ENCODE data around the gene THADA.

The THADA gene

DNA sequence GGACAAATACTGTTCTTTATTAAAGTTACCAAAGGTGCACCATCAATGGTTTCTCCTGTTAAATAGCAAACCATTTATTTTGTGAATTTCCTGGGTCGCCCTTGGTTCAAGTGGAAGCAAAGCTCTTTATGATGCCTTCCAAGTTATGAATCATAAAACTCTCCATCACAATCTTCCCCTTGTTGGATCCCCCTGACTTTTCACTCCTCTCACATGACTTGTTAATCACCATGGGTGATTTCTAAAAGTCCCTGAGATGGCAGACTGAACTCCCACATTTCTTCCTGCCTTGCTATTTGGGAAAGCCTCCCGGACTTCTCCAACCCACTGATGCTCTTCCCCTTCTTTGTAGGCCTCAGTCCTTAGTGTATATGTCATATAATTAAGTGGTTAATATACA, 176.0 kb downstream of the THADA start:
- Mint-ChIP-seq H3K4me1 (peaks cover 15% of the 10 kb centered on the region), H3K36me3 (peaks cover 12% of the 10 kb centered on the region), H3K4me3 (no peak overlapping the region), H3K9me3 (no peaks in the 10 kb centered on the region), H3K27ac (no peak overlapping the region)
- DNase-seq (ENCODE audit: low spot score in 2 of 2) (no peak), ATAC-seq (no peak)

DNA sequence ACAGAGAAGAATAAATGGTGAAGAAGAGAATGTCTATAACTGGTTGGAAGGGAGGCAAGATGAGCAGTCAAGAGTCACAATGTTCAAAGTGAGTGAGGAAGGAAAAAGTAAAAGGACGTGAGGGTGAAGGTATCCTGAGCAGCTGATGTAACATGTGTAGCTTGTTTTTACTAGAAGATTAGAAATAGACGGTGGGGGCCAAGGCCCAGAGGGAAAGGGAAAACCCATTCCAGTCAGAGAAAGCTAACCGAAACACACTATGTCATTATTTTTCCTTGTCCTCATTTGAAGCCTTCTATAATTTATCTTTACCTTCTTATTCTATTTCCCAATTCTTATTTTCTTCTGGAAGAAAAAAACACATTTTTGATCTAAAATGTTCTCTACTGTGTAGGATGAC, 176.6 kb downstream of the THADA start:
- H3K36me3 Mint-ChIP-seq, result peaks cover 10% of the 10 kb centered on the region
- H3K27ac Mint-ChIP-seq, result no peak overlapping the region
- H3K4me1 Mint-ChIP-seq, result peaks cover 8% of the 10 kb centered on the region

DNA sequence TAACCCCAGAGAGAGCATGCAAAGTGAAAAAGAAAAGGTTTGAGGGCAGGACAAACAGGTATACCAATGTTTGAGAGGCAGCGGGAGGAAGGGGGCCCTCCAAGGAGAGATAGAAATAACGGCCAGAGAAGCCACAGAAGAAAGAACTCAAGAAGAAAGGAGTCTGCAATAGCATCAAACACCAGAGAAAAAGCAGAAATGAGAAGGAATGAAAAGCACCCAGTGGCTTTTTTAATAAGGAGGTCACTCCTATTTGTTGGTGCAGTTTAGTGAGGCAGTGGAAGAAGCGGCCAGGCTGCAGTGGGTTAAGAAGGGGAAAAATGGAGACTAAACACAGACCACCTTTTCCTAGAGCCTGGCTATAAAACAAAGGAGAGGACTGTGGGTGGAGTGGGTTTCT, 177.2 kb downstream of the THADA start:
- DNase-seq (ENCODE audit: low spot score in 2 of 2) (no peak), ATAC-seq (no peak)
- no peaks in the 10 kb centered on the region for H3K9me3 Mint-ChIP-seq
- peaks cover 4% of the 10 kb centered on the region for H3K36me3 Mint-ChIP-seq
- H3K4me3 Mint-ChIP-seq, result no peak overlapping the region
- H3K27ac Mint-ChIP-seq, result no peak overlapping the region
- peaks cover 5% of the 10 kb centered on the region for H3K4me1 Mint-ChIP-seq

More for the DNA sequence above, 176.6 kb downstream of the THADA start:
- Mint-ChIP-seq H3K9me3 (no peaks in the 10 kb centered on the region), H3K4me3 (no peak overlapping the region)
- ATAC-seq, result no peak
- no peak for DNase-seq (ENCODE audit: low spot score in 2 of 2)

DNA sequence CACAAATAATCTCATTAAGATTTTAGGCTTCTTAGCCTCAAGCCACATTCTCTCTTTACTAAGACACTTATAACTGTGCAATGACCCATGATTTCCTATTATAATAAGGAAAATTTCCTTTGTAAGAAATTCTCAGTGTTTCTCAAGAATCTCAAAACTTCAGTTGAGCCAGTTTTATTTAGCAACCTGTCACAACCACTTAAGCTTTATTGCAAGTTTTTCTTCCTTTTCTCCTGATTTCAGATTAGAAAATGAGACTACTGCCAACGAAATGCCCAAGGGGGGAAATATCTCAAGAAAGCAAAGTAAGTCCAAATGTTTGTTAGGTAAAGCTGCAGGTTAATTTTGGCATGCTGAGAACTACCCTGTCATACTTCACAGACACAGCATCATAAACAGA, 178.5 kb downstream of the THADA start:
- no peak overlapping the region for H3K27ac Mint-ChIP-seq
- H3K4me3 Mint-ChIP-seq, result no peak overlapping the region
- ATAC-seq (no peak), DNase-seq (ENCODE audit: low spot score in 2 of 2) (no peak)
- peaks cover 5% of the 10 kb centered on the region for H3K4me1 Mint-ChIP-seq
- no peaks in the 10 kb centered on the region for H3K9me3 Mint-ChIP-seq
- peaks cover 4% of the 10 kb centered on the region for H3K36me3 Mint-ChIP-seq

DNA sequence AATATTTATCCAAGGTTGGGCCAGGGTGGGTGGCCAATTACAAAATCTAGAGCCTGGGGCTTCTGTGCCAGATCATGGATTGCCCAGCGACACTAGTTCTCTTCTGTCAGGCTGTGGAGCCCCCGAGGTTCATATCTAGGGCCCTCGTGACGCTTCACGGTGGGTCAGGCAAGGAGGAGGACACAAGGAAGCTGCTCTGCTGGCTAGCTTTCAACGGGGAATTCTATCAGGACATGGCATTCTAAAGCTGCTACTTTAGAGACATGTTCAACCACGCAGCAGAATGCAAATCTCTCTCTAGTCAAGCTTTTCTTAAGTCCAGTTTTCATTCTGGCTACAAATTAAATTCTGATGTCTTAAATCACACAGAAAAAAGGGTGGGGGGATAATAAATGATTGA, 180.2 kb downstream of the THADA start:
- peaks cover 5% of the 10 kb centered on the region for H3K4me1 Mint-ChIP-seq
- no peak overlapping the region for H3K27ac Mint-ChIP-seq
- H3K4me3 Mint-ChIP-seq, result no peak overlapping the region
- peaks cover 4% of the 10 kb centered on the region for H3K36me3 Mint-ChIP-seq
- H3K9me3 Mint-ChIP-seq, result no peaks in the 10 kb centered on the region
- DNase-seq (ENCODE audit: low spot score in 2 of 2), result no peak
- ATAC-seq, result no peak

DNA sequence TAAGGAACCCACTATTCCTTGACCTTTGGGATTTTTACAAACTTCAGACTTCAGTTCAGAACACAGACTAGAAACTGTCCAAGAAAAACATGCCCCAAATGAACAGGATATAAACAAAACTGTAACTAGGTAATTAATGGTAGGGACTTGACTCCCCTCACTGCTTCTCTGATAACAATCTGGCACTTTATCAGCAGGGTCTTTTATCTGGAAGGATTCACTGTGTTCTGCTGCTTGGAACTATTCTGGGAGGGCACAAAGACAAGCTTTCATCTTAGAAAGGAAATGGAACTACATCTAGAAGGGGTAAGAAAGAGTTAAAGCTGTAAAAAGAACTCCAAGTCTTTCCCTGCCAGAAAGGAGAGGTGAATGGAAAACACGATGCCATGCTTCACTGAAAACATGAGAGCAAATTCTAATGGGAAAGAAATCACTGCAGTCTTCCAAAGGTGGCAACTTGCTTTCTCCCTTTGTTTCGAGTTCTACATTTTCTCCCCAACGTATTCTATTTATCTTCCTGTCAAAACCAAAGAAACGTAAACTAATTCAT, 181.2 kb downstream of the THADA start:
- Mint-ChIP-seq H3K36me3 (no peaks in the 10 kb centered on the region), H3K27ac (no peak overlapping the region)

DNA sequence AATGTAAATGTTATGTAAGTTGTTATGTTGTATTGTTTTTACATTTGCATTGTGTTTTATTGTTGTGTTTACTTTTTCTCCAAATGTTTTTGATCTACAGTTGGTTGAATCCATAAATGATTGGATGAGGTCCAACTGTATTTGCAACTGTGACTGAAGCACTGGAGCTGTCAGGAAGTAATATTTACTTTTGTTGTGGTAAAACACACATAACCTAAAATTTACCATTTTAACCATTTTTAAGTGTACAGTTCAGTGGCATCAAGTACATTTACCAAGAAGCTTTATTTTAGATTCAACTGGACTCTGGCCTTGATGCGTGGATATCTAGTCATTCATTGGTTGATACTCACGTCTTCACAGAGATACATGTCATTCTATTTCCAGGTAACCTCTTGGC, 181.8 kb downstream of the THADA start:
- Mint-ChIP-seq H3K4me1 (no peaks in the 10 kb centered on the region), H3K4me3 (no peak overlapping the region), H3K27ac (no peak overlapping the region), H3K9me3 (no peaks in the 10 kb centered on the region), H3K36me3 (no peaks in the 10 kb centered on the region)
- no peak for DNase-seq (ENCODE audit: low spot score in 2 of 2)
- ATAC-seq, result no peak

More for the DNA sequence above, 181.2 kb downstream of the THADA start:
- no peak overlapping the region for H3K4me3 Mint-ChIP-seq
- no peaks in the 10 kb centered on the region for H3K9me3 Mint-ChIP-seq
- ATAC-seq, result no peak
- DNase-seq (ENCODE audit: low spot score in 2 of 2), result no peak
- no peaks in the 10 kb centered on the region for H3K4me1 Mint-ChIP-seq

DNA sequence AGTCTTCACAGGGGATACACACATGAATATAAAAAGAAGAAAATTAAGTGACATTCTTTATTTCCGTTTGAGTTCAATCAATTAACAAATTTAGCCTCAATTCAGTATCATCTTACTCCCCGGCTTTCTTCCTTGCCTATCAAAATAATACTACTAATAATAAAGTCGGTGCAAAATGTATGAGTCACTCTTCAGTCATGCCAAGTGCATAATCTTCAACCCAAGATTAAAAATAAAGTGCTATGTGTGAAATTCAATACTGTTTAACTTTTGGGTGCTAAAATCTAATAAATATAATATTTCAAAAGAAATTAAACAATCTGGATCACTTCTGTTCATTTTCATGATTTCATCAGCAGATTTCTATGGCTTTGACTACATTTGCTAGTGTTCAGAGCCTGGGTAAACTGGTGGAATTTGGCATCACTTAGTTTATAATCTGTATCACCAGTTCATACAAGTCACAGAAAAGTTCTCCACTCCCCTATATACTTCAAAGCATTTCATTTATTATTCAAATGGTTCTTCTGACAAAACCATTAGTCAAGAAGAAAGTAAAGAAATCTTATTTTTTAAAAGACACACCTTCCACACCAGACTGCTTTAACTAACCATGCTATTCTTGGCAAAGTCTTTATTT, 183.6 kb downstream of the THADA start:
- no peaks in the 10 kb centered on the region for H3K9me3 Mint-ChIP-seq
- H3K4me3 Mint-ChIP-seq, result no peak overlapping the region
- DNase-seq (ENCODE audit: low spot score in 2 of 2) (no peak), ATAC-seq (no peak)
- no peak overlapping the region for H3K27ac Mint-ChIP-seq
- no peaks in the 10 kb centered on the region for H3K4me1 Mint-ChIP-seq
- no peaks in the 10 kb centered on the region for H3K36me3 Mint-ChIP-seq

DNA sequence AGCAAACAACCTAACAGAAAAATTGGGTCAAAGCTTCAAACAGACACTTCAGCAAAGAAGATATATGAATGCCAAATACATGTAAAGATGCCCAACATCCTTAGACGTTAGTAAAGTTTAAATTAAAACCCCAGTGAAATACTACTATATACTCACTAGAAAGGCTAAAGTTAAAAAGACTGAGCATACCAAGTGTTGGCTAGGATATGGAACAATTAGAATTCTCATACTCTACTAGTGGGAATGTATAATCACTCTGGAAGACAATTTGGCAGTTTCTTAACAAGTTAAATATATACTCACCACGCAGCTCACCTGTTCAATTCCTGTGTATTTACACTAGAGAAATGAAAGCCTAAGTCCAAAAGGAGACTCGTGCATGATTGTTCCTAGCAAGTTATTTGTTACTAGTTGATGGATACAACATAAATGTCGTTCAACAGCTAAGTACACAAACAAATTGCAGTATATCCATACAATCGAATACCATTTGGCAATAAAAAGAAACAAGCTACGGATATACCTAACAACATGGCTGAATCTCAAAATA, 185.7 kb downstream of the THADA start:
- Mint-ChIP-seq H3K36me3 (no peaks in the 10 kb centered on the region), H3K4me3 (no peak overlapping the region), H3K9me3 (no peaks in the 10 kb centered on the region), H3K27ac (no peak overlapping the region), H3K4me1 (no peaks in the 10 kb centered on the region)
- DNase-seq (ENCODE audit: low spot score in 2 of 2) (no peak), ATAC-seq (no peak)

DNA sequence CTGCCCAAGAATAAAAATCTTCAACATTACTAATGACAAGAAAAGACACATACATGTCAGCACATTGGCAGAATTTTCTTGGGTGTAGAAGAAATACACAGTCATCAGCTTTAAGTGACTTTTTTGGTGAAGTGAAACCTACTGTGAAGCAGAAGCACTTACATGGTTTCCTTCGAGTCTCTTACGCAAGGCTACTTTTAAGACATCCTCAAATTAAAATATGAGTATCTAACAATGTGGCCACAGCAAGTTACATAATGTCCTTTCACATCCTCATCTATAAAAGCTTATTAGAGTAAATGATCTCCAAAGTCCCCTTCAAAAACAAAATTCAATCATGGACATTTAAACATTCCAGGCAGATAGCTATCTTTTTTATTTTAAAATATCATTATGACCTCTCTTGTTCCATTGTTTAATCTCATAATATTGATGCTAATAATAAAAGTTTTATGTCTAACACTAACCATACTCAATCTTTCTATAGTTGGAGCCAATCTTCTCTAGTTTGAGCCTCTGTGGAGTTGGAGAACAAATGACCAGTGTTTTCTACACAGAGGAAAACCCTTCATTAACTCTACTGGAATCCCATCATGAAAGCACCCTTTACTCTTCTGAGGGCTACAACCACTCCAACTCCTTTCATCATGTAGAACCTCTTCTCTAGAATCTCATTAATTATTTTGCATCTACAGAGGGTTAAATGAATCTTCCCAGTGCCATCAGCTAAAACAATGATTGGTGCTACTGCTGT, 187.3 kb downstream of the THADA start:
- Mint-ChIP-seq H3K4me1 (no peaks in the 10 kb centered on the region), H3K27ac (no peak overlapping the region), H3K9me3 (no peaks in the 10 kb centered on the region), H3K4me3 (no peak overlapping the region), H3K36me3 (no peaks in the 10 kb centered on the region)
- DNase-seq (ENCODE audit: low spot score in 2 of 2) (no peak), ATAC-seq (no peak)

DNA sequence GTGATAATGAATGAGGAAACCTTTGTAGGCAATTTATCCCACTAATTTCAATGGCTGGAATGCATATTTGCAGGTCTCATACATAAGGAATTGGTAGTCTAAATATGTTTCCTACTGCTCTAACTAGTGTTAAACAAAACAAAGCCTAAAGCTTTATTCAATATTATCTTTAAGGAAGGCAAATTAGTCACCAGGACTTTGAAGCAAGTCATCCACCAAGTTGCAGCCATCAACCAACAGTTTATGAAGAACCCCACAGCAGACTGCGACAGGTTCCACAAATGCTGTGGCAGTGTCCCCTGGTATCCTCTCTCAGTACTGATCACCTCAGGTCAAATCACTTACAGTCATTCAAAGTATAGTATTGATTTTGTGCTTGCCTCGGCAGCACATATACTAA, 187.9 kb downstream of the THADA start:
- H3K9me3 Mint-ChIP-seq, result no peaks in the 10 kb centered on the region
- H3K27ac Mint-ChIP-seq, result no peak overlapping the region
- no peaks in the 10 kb centered on the region for H3K4me1 Mint-ChIP-seq
- H3K4me3 Mint-ChIP-seq, result no peak overlapping the region
- DNase-seq (ENCODE audit: low spot score in 2 of 2), result peak in 1 of 2 donors; percentile 26
- H3K36me3 Mint-ChIP-seq, result no peaks in the 10 kb centered on the region
- no peak for ATAC-seq

DNA sequence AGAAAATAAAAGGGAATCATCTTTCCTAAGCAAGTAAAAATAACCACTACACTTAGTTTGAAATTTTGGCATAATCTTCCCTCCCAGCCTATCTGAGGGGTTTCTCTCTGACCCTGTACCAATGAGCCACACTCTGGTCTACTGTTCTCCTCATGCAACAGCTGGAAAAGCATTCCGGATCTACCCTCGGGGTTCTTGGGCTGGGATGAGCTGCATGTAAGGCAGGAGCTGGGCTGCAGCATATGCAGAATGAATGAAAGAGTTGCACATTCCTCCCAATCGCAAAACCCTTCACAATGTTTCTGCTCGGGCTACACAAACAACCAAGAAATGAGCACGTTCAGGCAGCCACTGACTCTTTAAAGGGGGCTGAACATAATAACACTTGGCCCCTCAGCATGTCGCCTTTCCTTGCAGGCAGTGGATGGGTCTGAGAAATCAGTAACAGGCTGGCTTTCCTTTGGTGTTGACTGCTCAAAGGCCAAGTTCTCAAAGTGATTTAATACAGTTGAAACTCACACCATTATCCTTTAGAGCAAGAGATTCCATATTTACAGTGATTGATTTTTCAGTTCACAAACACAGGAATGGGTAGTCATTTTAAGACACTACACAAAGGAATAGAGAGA, 189.1 kb downstream of the THADA start:
- no peak for DNase-seq (ENCODE audit: low spot score in 2 of 2)
- Mint-ChIP-seq H3K27ac (no peak overlapping the region), H3K4me3 (no peak overlapping the region), H3K36me3 (no peaks in the 10 kb centered on the region), H3K4me1 (peaks cover 9% of the 10 kb centered on the region), H3K9me3 (no peaks in the 10 kb centered on the region)
- ATAC-seq, result no peak

DNA sequence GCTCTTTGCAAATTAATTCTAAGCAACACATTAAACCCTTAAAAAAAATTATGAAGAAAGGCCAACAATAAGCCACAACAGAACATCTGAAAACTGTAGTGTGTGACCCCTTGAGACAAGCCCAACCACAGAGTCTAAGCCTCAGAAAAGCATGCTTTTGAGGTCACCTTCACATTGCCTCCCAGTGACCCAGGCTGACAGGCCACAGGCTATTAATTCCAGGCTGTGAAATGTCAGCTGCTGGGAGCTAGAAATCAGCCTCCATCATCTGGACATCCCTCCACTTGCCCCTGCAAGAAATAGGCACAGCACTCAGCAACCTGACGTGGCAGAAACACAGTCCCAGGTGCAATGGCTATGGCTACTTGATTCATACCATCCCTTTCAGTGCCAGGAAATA, 190.0 kb downstream of the THADA start:
- no peak overlapping the region for H3K4me3 Mint-ChIP-seq
- DNase-seq (ENCODE audit: low spot score in 2 of 2) (no peak), ATAC-seq (no peak)
- no peak overlapping the region for H3K27ac Mint-ChIP-seq
- H3K9me3 Mint-ChIP-seq, result no peaks in the 10 kb centered on the region
- H3K36me3 Mint-ChIP-seq, result no peaks in the 10 kb centered on the region
- H3K4me1 Mint-ChIP-seq, result peaks cover 9% of the 10 kb centered on the region

DNA sequence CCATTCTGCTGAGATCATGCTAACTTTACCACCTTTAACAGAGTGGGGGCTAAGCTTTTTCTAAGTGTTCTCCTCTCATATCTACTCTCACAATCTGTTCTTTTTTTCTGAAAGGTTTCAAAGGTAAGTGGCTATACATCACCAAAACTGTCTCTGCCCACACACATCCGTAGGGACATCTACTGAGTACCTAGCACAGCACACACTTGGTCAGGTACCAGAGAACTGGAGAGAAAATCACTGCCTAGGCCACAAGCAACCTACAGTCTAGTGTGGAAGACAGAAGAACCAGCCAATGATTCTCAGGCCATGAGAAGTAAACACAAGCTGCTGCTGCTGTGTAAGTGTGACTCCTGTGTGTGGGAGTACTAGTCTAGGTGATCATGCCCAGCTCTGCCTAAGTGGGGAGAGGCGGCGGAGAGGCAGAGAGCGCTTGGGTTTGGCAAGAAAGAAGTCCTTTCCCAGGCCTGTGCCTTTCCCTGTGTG, 193.3 kb downstream of the THADA start:
- Mint-ChIP-seq H3K4me3 (no peak overlapping the region), H3K4me1 (peaks cover 9% of the 10 kb centered on the region), H3K36me3 (peaks cover 11% of the 10 kb centered on the region), H3K9me3 (no peaks in the 10 kb centered on the region), H3K27ac (no peak overlapping the region)
- DNase-seq (ENCODE audit: low spot score in 2 of 2), result peak in 1 of 2 donors; percentile 41
- peak; percentile 60 for ATAC-seq

DNA sequence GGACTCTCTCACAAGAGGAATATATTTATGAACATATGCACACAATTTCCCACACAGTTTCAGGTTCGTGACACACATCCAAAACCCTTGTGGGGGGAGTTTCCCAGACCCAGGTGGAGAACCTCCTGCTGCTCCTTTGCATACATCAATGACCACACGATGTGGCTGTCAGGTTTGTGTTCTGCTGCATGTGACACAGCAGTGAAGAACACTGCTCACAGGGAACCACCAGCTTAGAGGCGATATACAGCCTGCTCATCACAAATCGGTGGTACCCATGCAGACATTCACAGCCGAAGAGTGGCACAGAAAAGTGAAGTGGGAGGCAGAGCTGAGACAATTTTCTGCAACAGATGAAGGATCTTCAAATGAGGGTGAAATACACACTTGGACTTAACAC, 193.8 kb downstream of the THADA start:
- DNase-seq (ENCODE audit: low spot score in 2 of 2) (peak in 1 of 2 donors; percentile 43), ATAC-seq (peak; percentile 94)
- no peak overlapping the region for H3K4me3 Mint-ChIP-seq
- H3K4me1 Mint-ChIP-seq, result peaks cover 9% of the 10 kb centered on the region
- no peak overlapping the region for H3K27ac Mint-ChIP-seq
- H3K9me3 Mint-ChIP-seq, result no peaks in the 10 kb centered on the region
- H3K36me3 Mint-ChIP-seq, result peaks cover 16% of the 10 kb centered on the region

All from stimulated activated effector memory CD8-positive, alpha-beta T cell treated with anti-CD3 and anti-CD28 coated beads, Interleukin-12 subunit alpha, Interleukin-12 subunit beta, amount 100 ng/mL, for 72 hours (primary cell).